B cell (primary cell): ENCODE measurements around the gene DNAJC7. TPM values are rescaled to one million over a fixed set of nuclear protein-coding genes. Genes with fewer than 3 reads are reported as not detected.

Source experiments
- ATAC-seq: fragments of 200-7000 bp; cut with Tn5 transposase; one replicate; pipeline ENCODE4 v1.10.0; 2021; ENCODE audit warnings: low read depth, mild to moderate bottlenecking, moderate number of reproducible peaks, moderate library complexity
- CTCF ChIA-PET: fragments of 350-600 bp; sonication (Branson Sonifier 250); formaldehyde crosslinking; loops from one replicate; lab custom pipeline; 2021; ENCODE audit warnings: antibody characterized with exemption, inconsistent platforms; lab: Charles Lee
- POLR2A ChIA-PET: fragments of 350-600 bp; sonication (Branson Sonifier 250); formaldehyde crosslinking; loops from one replicate; lab custom pipeline; 2021; ENCODE audit warnings: antibody characterized with exemption; lab: Charles Lee
- DNase-seq: peaks from one replicate; pipeline ENCODE4 v3.0.0; 2013
- H2AFZ ChIP-seq: 2 replicates; pipeline ENCODE4 v1.6.1; 2012; ENCODE audit warnings: mild to moderate bottlenecking, low read depth, low read length; ENCODE audit not compliant: insufficient read depth, poor library complexity, severe bottlenecking
- H3K27ac ChIP-seq, 2 donors: 1 replicate in 1 of 2; 2 replicates in 1 of 2; pipeline ENCODE4 v1.5.1; 2012 to 2013; ENCODE audit warnings: low read length in 2 of 2, mild to moderate bottlenecking in 2 of 2, moderate library complexity in 1 of 2
- H3K27me3 ChIP-seq, 4 experiments: fragments of 200-600 bp in 1 of 4; sonication (generic) in 1 of 4; replicated peaks in 1 of 4; 1 replicate in 2 of 4; 2 replicates in 2 of 4; pipeline versions ENCODE4 v1.6.1 to v1.7.0; 2013 to 2016; ENCODE audit warnings: low read length in 3 of 4, mild to moderate bottlenecking in 2 of 4, mixed read lengths in 1 of 4, moderate library complexity in 1 of 4; ENCODE audit not compliant: insufficient read depth in 4 of 4, control insufficient read depth in 3 of 4; ENCODE audit errors: control extremely low read depth in 1 of 4
- H3K36me3 ChIP-seq, 2 experiments: replicated peaks in 1 of 2; 1 replicate in 1 of 2; 2 replicates in 1 of 2; pipeline versions ENCODE4 v1.6.1 to v1.7.1; 2013; ENCODE audit warnings: low read length in 1 of 2; ENCODE audit not compliant: insufficient read depth in 2 of 2, control insufficient read depth in 1 of 2; ENCODE audit errors: control extremely low read depth in 1 of 2, extremely low read depth in 1 of 2
- H3K4me1 ChIP-seq, 2 donors: fragments of 200-600 bp in 1 of 2; sonication (generic) in 1 of 2; 1 replicate in 1 of 2; 2 replicates in 1 of 2; pipeline versions ENCODE4 v1.5.1 to v1.6.1; 2013 to 2017; ENCODE audit warnings: low read length in 2 of 2; ENCODE audit not compliant: control insufficient read depth in 2 of 2, insufficient read depth in 2 of 2
- H3K4me2 ChIP-seq: replicated peaks from 2 replicates; pipeline ENCODE3; 2012; ENCODE audit warnings: mild to moderate bottlenecking, low read depth, low read length; ENCODE audit not compliant: poor library complexity, severe bottlenecking
- H3K4me3 ChIP-seq, 5 experiments: fragments of 200-600 bp in 1 of 5; sonication (generic) in 1 of 5; 1 replicate in 3 of 5; 2 replicates in 2 of 5; pipeline versions ENCODE4 v1.5.1 to v1.7.0; 2011 to 2016; ENCODE audit warnings: low read length in 4 of 5, mild to moderate bottlenecking in 4 of 5, low read depth in 2 of 5, control low read depth in 1 of 5, moderate library complexity in 1 of 5; ENCODE audit not compliant: insufficient read depth in 1 of 5; ENCODE audit errors: control extremely low read depth in 1 of 5, extremely low read depth in 1 of 5
- H3K79me2 ChIP-seq: fragments of 200-600 bp; sonication (generic); one replicate; pipeline ENCODE4 v1.6.0; 2016; ENCODE audit warnings: low read length; ENCODE audit not compliant: control insufficient read depth, insufficient read depth
- H3K9ac ChIP-seq: fragments of 200-600 bp; sonication (generic); 2 replicates; pipeline ENCODE4 v1.6.1; 2017; ENCODE audit warnings: mild to moderate bottlenecking, low read length, moderate library complexity
- H3K9me3 ChIP-seq, 3 donors: one replicate each; pipeline versions ENCODE4 v1.6.1 to v1.7.1; 2013; ENCODE audit warnings: low read length in 2 of 3; ENCODE audit not compliant: control insufficient read depth in 2 of 3, insufficient read depth in 1 of 3; ENCODE audit errors: control extremely low read depth in 1 of 3
- H4K20me1 ChIP-seq: 2 replicates; pipeline ENCODE4 v1.6.0; 2012; ENCODE audit warnings: mild to moderate bottlenecking, low read length; ENCODE audit not compliant: insufficient read depth, control insufficient read depth, poor library complexity, severe bottlenecking
- H3K27ac Mint-ChIP-seq: one replicate; pipeline ENCODE4 v1.8.0; 2021; ENCODE audit warnings: mixed read lengths
- H3K27me3 Mint-ChIP-seq: one replicate; pipeline ENCODE4 v1.8.0; 2021; ENCODE audit warnings: mixed read lengths
- H3K4me1 Mint-ChIP-seq: one replicate; pipeline ENCODE4 v1.8.0; 2021; ENCODE audit warnings: mixed read lengths
- H3K4me3 Mint-ChIP-seq: one replicate; pipeline ENCODE4 v1.8.0; 2021; ENCODE audit warnings: mixed read lengths
- H3K9me3 Mint-ChIP-seq: one replicate; pipeline ENCODE4 v1.8.0; 2022; ENCODE audit warnings: mixed read lengths; ENCODE audit not compliant: insufficient read depth
- EZH2 ChIP-seq: IDR thresholded peaks from 2 replicates; pipeline ENCODE4 v1.6.1; 2012; ENCODE audit warnings: borderline replicate concordance, low read depth, mild to moderate bottlenecking, moderate library complexity, low read length; ENCODE audit not compliant: insufficient read depth, poor library complexity, severe bottlenecking
- WGBS: methylation state at CpG from one replicate; pipeline ENCODE4 v1.1.5; 2013; ENCODE audit warnings: missing lambda C conversion rate; ENCODE audit not compliant: insufficient coverage; 5-methylcytosine and 5-hydroxymethylcytosine counted together
- intact Hi-C: fragments of 100-400 bp; cut with micrococcal nuclease; formaldehyde crosslinking; loops from one replicate; pipeline ENCODE4 v1.10.0; 2022
- polyA plus RNA-seq: library from polyadenylated mRNA; depleted of rRNA; stranded (reverse); fragments of >200 nt; gene quantifications from 2 replicates; pipeline ENCODE4 v1.2.3, GENCODE V29; 2012
- total RNA-seq, 2 donors: library from RNA; stranded (reverse); fragments of 120-200 nt in 1 of 2; gene quantifications; 1 replicate in 1 of 2; 2 replicates in 1 of 2; pipeline versions ENCODE4 v1.2.3 to v1.2.4, GENCODE V29; 2013 to 2022
- TF ChIP-seq, protein P1 (sequence below): fragments of 200-600 bp; IDR thresholded peaks from one replicate; pipeline ENCODE4 v1.8.0; 2022; ENCODE audit warnings: antibody characterized with exemption, mild to moderate bottlenecking

Gene DNAJC7
- total and polyA plus RNA-seq, 2 donors (not counting 1 experiment from before 2014, with no cell fraction given) = 22.0 to 152 TPM

DNA sequence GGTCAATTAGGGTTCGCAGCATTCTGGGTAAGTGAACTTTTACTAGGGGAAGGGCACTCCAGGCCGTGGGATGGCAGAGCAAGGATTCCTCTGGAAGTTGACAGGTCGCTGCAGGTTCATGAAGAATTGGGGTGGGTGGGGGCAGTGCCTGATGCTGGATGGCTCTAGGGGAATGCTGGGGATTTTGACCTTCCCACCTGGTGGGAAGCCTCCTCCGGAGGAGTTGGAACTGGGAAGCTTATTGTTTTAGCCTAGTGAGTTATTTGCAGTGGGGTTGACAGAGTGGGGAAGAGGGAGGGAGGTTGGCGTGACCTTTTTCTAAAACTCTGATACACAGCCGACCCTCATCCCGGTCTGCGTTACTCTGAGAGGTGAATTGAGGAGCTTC lies 33.8 kb upstream of the DNAJC7 start:
- Mint-ChIP-seq H3K27ac (peak overlapping the region; percentile 15), H3K4me1 (peaks cover 9% of the 10 kb centered on the region), H3K4me3 (peak overlapping the region; percentile 89), H3K27me3 (peaks cover 40% of the 10 kb centered on the region), H3K9me3 (no peaks in the 10 kb centered on the region)
- CTCF ChIA-PET = interaction anchor here (0.8 to 1.5 kb wide), 6 partner anchors 14 to 133 kb away, joined by 3 to 5 read pairs (median 3); partner anchors contain the start of gene ACLY
- ATAC-seq = no peak
- Histone ChIP-seq H2AFZ (peak overlapping the region; percentile 96), H3K36me3 (no peaks in the 10 kb centered on the region), H3K9ac (peak overlapping the region; percentile 34), H3K27me3 (peaks cover 0 to 14% (median 3%) of the 10 kb centered on the region in 4 experiments), H3K4me2 (peak overlapping the region; percentile 95), H4K20me1 (no peaks in the 10 kb centered on the region), H3K9me3 (peaks cover 0 to 6% (median 0%) of the 10 kb centered on the region in 3 donors), H3K4me3 (peak overlapping the region in 3 of 5 experiments; percentile 50 to 62 (median 61)), H3K27ac (no peak overlapping the region), H3K79me2 (no peaks in the 10 kb centered on the region), H3K4me1 (peaks cover 7 to 12% of the 10 kb centered on the region in 2 donors)
- WGBS = 83% methylated on average over 8 of the region's 8 CpGs
- POLR2A ChIA-PET = no interaction called here
- TF ChIP-seq EZH2 = no peak
- TF ChIP-seq, protein P1, sequence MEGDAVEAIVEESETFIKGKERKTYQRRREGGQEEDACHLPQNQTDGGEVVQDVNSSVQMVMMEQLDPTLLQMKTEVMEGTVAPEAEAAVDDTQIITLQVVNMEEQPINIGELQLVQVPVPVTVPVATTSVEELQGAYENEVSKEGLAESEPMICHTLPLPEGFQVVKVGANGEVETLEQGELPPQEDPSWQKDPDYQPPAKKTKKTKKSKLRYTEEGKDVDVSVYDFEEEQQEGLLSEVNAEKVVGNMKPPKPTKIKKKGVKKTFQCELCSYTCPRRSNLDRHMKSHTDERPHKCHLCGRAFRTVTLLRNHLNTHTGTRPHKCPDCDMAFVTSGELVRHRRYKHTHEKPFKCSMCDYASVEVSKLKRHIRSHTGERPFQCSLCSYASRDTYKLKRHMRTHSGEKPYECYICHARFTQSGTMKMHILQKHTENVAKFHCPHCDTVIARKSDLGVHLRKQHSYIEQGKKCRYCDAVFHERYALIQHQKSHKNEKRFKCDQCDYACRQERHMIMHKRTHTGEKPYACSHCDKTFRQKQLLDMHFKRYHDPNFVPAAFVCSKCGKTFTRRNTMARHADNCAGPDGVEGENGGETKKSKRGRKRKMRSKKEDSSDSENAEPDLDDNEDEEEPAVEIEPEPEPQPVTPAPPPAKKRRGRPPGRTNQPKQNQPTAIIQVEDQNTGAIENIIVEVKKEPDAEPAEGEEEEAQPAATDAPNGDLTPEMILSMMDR = no peak
- intact Hi-C loops = no loop called here
- DNase-seq = no peak

DNA sequence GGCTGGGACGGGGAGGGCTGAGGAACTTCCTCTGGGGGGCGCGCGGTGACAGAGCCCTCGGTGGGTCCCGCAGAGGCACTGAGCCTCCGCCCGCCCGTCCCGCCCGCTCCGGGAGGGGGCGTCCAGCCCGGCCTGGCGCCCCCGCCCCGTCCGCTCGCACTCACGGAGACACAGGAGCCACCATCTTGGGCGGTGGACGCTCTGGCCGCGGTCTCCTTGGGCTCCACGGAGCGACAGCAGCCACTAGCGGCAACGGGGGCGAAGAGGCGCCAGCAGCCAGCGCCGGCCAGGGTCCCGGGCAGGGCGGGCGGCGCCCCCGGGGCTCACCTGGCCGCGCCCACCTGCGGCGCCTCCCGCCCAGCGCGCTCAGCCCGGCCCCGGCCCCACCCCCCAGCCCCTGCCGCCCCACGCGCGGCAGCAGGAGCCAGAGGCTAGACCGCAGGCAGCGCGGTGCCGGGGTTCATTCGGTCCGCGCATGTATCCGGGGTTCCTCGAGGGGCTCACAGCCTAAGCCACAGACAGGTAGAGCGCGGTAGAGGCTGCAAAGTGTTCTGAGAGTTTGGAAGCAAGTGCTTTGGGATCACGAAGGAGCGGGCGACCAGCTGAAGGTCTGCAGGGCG lies 33.3 kb upstream of the DNAJC7 start, which contains the start of gene C17orf113:
Gene C17orf113, minus strand, starts transcription at position 209 of the 620 bp plus-strand sequence. CDS start 7,225 bp downstream, outside the sequence.
- intact Hi-C loops = no loop called here
- Histone ChIP-seq H3K36me3 (no peaks in the 10 kb centered on the region), H3K4me2 (peak within 1 kb of the TSS; percentile 95), H4K20me1 (no peaks in the 10 kb centered on the region), H3K4me3 (peak within 1 kb of the TSS in 4 of 5 experiments; percentile 35 to 62 (median 56)), H3K27me3 (peaks cover 0 to 13% (median 3%) of the 10 kb centered on the region in 4 experiments), H3K9me3 (peaks cover 0 to under 1% (median 0%) of the 10 kb centered on the region in 3 donors), H3K9ac (peak within 1 kb of the TSS; percentile 58), H2AFZ (peak within 1 kb of the TSS; percentile 96), H3K27ac (no peak within 1 kb of the TSS), H3K4me1 (peaks cover 7 to 12% of the 10 kb centered on the region in 2 donors), H3K79me2 (no peaks in the 10 kb centered on the region)
- no peaks in the 10 kb centered on the region for H3K9me3 Mint-ChIP-seq
- peak within 1 kb of the TSS; percentile 37 for H3K27ac Mint-ChIP-seq
- H3K27me3 Mint-ChIP-seq = peaks cover 40% of the 10 kb centered on the region
- 2% methylated on average over 65 of the region's 65 CpGs for WGBS
- H3K4me1 Mint-ChIP-seq = peaks cover 9% of the 10 kb centered on the region
- ATAC-seq (peak; percentile 81), DNase-seq (peak; percentile 73)
- peak within 1 kb of the TSS; percentile 89 for H3K4me3 Mint-ChIP-seq
- POLR2A ChIA-PET = no interaction called here
- TF ChIP-seq, protein P1 = peak; percentile 59
- no peak for TF ChIP-seq EZH2
- CTCF ChIA-PET = interaction anchor here (0.6 to 1.5 kb wide), 5 partner anchors 20 to 132 kb away, joined by 3 to 5 read pairs (median 3); partner anchors contain the start of genes ACLY and NKIRAS2
